Loucy (cell line): ENCODE measurements around the gene FGF12.

Experiments
- H2AFZ ChIP-seq: fragments of 200-600 bp; sonication (generic); 2 replicates; pipeline ENCODE4 v1.6.0; 2016; ENCODE audit warnings: antibody characterized with exemption, mild to moderate bottlenecking, low read length, moderate library complexity
- H3F3A ChIP-seq: fragments of 200-600 bp; 2 replicates; pipeline ENCODE4 v1.6.0; 2016; ENCODE audit warnings: antibody characterized with exemption, low read depth, mild to moderate bottlenecking
- H3K27me3 ChIP-seq: fragments of 200-600 bp; sonication (generic); 2 replicates; pipeline ENCODE4 v1.6.1; 2014; ENCODE audit warnings: low read length, mild to moderate bottlenecking; ENCODE audit not compliant: insufficient read depth, poor library complexity, severe bottlenecking
- H3K36me3 ChIP-seq: fragments of 200-600 bp; sonication (generic); 2 replicates; pipeline ENCODE4 v1.6.1; 2016; ENCODE audit warnings: low read length; ENCODE audit not compliant: insufficient read depth
- H3K4me1 ChIP-seq: fragments of 200-600 bp; sonication (generic); 2 replicates; pipeline ENCODE4 v1.5.1; 2014; ENCODE audit warnings: low read length, mild to moderate bottlenecking; ENCODE audit not compliant: insufficient read depth, poor library complexity, severe bottlenecking
- H3K4me2 ChIP-seq: fragments of 200-600 bp; sonication (generic); 2 replicates; pipeline ENCODE4 v1.6.0; 2014; ENCODE audit warnings: antibody characterized with exemption, low read length, low read depth, mild to moderate bottlenecking; ENCODE audit not compliant: poor library complexity, severe bottlenecking
- H3K4me3 ChIP-seq: fragments of 200-600 bp; sonication (generic); 2 replicates; pipeline ENCODE4 v1.5.1; 2014; ENCODE audit warnings: low read length, mild to moderate bottlenecking, mixed read lengths; ENCODE audit not compliant: poor library complexity, severe bottlenecking
- H3K79me2 ChIP-seq: fragments of 200-600 bp; sonication (generic); 2 replicates; pipeline ENCODE4 v1.6.1; 2014; ENCODE audit warnings: low read length; ENCODE audit not compliant: insufficient read depth
- H3K9ac ChIP-seq: fragments of 200-600 bp; sonication (generic); 2 replicates; pipeline ENCODE4 v1.6.0; 2014; ENCODE audit warnings: mild to moderate bottlenecking, low read depth, low read length, moderate library complexity; ENCODE audit not compliant: poor library complexity, severe bottlenecking
- H3K9me2 ChIP-seq: fragments of 200-600 bp; sonication (generic); replicated peaks from 2 replicates; pipeline ENCODE4 v1.6.1; 2016; ENCODE audit warnings: low read depth, low read length, mixed read lengths
- H3K9me3 ChIP-seq: fragments of 200-600 bp; sonication (generic); 2 replicates; pipeline ENCODE4 v1.6.1; 2014; ENCODE audit warnings: mild to moderate bottlenecking, antibody characterized with exemption, low read length, low read depth; ENCODE audit not compliant: insufficient read depth
- H4K20me1 ChIP-seq: fragments of 200-600 bp; sonication (generic); 2 replicates; pipeline ENCODE4 v1.6.0; 2014; ENCODE audit warnings: antibody characterized with exemption, low read length, mild to moderate bottlenecking; ENCODE audit not compliant: insufficient read depth, poor library complexity, severe bottlenecking
- EZH2phosphoT487 ChIP-seq: fragments of 200-600 bp; IDR thresholded peaks from 2 replicates; pipeline ENCODE4 v1.6.1; 2018; ENCODE audit warnings: antibody characterized with exemption, mild to moderate bottlenecking, moderate library complexity, borderline replicate concordance
- TF ChIP-seq, protein P1 (sequence below): fragments of 200-600 bp; sonication (generic); conservative IDR thresholded peaks from 2 replicates; pipeline ENCODE4 v1.5.1; 2014; ENCODE audit warnings: mild to moderate bottlenecking, antibody characterized with exemption, low read length

The FGF12 gene

DNA sequence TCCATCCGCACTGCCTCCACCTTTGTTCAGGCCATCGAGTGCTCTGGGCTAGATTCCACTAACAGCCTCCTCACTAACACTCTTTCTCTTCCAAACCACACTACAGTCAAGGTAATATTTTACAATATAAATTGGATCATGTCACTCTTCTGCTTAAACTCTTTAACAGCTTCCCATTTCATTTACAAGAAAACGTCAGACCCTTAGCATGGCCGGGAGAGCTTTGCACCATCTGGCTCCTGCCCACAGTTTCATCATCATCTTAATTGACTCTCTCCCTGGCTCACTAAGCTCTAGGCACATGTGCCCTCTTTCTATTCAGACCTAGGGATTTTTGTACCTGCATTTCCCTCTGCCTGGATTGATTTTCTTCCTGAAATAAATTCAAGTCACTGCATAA lies 354.7 kb downstream of the FGF12 start:
- Histone ChIP-seq H3K27me3 (no peaks in the 10 kb centered on the region), H3K9me3 (no peaks in the 10 kb centered on the region), H3K4me1 (no peaks in the 10 kb centered on the region), H3K4me3 (no peak overlapping the region), H3K79me2 (no peaks in the 10 kb centered on the region), H2AFZ (no peak overlapping the region), H3K9ac (no peak overlapping the region), H4K20me1 (no peaks in the 10 kb centered on the region), H3K9me2 (no peaks in the 10 kb centered on the region), H3F3A (no peaks in the 10 kb centered on the region), H3K4me2 (no peak overlapping the region), H3K36me3 (no peaks in the 10 kb centered on the region)
- no peak for TF ChIP-seq EZH2phosphoT487
- TF ChIP-seq, protein P1, sequence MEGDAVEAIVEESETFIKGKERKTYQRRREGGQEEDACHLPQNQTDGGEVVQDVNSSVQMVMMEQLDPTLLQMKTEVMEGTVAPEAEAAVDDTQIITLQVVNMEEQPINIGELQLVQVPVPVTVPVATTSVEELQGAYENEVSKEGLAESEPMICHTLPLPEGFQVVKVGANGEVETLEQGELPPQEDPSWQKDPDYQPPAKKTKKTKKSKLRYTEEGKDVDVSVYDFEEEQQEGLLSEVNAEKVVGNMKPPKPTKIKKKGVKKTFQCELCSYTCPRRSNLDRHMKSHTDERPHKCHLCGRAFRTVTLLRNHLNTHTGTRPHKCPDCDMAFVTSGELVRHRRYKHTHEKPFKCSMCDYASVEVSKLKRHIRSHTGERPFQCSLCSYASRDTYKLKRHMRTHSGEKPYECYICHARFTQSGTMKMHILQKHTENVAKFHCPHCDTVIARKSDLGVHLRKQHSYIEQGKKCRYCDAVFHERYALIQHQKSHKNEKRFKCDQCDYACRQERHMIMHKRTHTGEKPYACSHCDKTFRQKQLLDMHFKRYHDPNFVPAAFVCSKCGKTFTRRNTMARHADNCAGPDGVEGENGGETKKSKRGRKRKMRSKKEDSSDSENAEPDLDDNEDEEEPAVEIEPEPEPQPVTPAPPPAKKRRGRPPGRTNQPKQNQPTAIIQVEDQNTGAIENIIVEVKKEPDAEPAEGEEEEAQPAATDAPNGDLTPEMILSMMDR, result no peak

DNA sequence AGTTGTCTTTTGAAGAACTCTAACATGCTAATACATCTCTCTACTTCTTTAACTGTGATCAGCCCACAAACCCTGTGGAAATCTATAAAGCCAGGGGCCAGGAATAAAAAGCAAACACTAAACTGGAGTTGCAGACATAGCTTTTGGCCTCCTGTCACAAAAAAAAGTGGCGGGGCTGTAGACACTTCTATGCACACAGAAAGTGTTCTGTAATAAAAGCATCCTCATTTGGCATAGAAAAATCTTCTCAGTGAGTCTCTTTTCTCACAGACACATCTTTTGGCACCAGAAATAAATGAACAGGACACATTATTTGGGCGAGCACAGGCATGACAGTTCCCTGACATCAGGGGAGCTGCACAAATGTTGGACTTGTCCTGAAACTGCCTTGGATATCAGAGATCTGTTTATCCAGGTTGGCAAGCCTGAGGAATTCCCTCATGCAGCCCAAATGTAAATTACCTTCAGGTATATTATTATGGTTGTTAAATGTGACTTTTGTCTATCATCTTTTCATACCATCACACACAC lies 355.4 kb downstream of the FGF12 start:
- no peaks in the 10 kb centered on the region for H3K9me2 ChIP-seq
- TF ChIP-seq EZH2phosphoT487, result no peak
- TF ChIP-seq, protein P1, result no peak
- no peak overlapping the region for H3K9ac ChIP-seq
- H3K79me2 ChIP-seq, result no peaks in the 10 kb centered on the region
- H3K36me3 ChIP-seq, result no peaks in the 10 kb centered on the region
- H3K4me3 ChIP-seq, result no peak overlapping the region
- H4K20me1 ChIP-seq, result no peaks in the 10 kb centered on the region
- H3K4me2 ChIP-seq, result no peak overlapping the region
- no peaks in the 10 kb centered on the region for H3K9me3 ChIP-seq
- H3F3A ChIP-seq, result no peaks in the 10 kb centered on the region
- no peaks in the 10 kb centered on the region for H3K27me3 ChIP-seq
- H3K4me1 ChIP-seq, result no peaks in the 10 kb centered on the region
- H2AFZ ChIP-seq, result no peak overlapping the region

DNA sequence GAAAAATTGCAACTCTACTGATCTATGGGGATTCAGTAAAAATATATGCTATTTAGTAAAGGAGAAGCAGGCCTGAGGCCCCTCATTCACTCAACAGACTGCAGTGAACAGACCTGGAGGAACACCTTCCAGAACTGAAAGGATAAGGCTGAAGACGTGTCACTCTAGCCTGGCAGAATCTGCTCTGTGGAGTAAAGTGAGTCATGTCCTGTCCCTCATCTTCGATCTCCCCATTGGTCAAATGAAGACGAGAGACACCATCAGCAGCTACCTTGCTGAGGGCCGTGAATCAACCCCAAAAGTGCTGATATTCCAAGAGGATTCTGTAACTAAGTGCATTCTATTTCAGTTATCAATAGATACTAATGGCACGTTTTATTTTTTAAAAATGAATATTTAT lies 359.7 kb downstream of the FGF12 start:
- no peaks in the 10 kb centered on the region for H3K79me2 ChIP-seq

More for the DNA sequence above, 359.7 kb downstream of the FGF12 start:
- Histone ChIP-seq H3K27me3 (no peaks in the 10 kb centered on the region), H3K36me3 (no peaks in the 10 kb centered on the region), H3K4me2 (no peak overlapping the region), H3K9ac (no peak overlapping the region), H3K9me2 (no peaks in the 10 kb centered on the region), H3K4me1 (no peaks in the 10 kb centered on the region), H3K9me3 (no peaks in the 10 kb centered on the region), H2AFZ (no peak overlapping the region), H3F3A (no peaks in the 10 kb centered on the region), H4K20me1 (no peaks in the 10 kb centered on the region), H3K4me3 (no peak overlapping the region)
- TF ChIP-seq, protein P1, result no peak
- no peak for TF ChIP-seq EZH2phosphoT487
